HT1080 (cell line): ENCODE results near the gene CST5. TPM values are rescaled to one million over a fixed set of nuclear protein-coding genes. Genes with fewer than 3 reads are reported as not detected.
"Not testable (repeated sequence)": the region's sequence is repeated elsewhere in the genome, so short reads cannot be mapped to it uniquely, and the experiment has no call there.

Experiments used
- DNase-seq: peaks from one replicate; pipeline ENCODE4 v3.0.0-alpha.2; 2015; ENCODE audit warnings: low read depth
- total RNA-seq: library from RNA; depleted of rRNA; stranded (reverse); fragments of >200 nt; shearing (Covaris generic); gene quantifications from 2 replicates; pipeline ENCODE4 v1.2.3, GENCODE V29; 2014

CST5 gene
- total RNA-seq, 1 experiment from 2014 or later = not detected

DNA sequence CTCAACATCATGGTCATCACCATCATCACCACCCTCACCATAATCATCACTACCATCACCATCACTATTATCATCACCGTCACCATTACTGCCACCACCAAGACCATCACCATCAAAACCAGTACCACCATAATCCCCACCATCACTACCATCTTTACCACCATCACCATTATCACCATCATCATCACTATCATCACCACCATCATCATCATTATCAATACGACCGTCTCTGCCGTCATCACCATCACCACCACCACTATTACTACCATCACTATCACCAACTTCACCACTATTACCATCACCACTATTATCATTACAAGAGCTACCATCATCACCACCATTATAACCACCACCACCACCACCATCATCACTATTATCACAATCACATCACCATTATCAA is 11.3 kb upstream of the CST5 start:
- not testable (repeated sequence) for DNase-seq

DNA sequence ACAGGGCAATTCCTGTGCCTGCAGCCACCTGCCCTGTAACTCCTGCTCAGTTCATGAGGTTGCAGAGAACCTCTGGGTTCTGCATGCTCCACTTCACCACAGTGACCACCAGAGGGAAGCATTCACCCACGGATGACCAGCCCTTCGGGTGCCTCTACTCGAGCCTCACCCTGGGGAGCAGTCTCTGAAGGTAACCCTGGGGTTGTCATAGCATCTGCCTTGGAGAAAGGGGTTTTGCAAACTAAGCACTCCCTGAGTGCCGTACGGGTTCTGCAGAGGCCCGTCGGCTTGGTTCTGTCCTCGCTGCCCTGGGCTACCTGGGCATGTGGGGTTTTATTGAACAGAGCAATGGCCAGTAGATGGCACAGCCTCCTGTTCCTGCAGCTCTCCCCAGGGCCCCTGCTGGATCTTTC is 10.2 kb upstream of the CST5 start:
- DNase-seq = peak; percentile 23

DNA sequence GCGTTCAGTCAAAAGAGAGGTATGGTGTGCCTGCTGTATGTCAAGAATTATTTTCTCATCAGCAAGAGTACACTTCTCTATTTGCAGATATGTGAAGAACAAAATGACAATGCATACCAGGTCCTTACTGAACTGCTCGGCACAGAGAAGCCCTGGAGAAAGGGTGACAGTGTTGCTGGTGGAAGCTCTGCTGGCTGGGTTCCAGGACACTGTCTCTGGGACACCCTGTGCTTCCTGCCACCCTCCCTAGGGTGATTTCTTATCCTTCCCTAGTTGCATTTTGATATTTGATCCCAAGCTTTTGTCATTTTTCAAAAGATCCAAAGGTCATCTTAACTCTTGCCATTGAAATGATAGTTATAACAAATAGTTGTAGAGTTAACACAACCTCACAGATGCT is 8.3 kb upstream of the CST5 start:
- DNase-seq = no peak

DNA sequence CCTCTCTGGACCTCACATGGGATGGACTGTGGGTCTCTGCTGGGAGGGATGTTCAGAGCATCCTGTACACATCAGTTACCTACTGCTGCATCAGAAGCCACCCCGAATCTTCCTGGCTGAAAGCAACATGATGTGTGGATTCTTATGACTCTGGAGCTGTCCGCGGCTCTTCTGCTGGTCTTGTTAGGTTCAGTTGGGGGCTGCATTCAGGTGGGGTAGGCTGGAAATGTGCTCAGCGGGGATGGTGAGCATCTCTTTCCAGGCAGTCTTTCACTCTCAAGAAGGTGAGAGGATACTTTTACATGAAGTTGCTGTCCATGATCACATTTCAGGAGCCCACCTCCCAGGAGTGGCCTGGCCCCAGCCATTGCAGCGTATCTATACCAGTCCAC is 5.2 kb upstream of the CST5 start:
- DNase-seq = no peak

GRCh38 chr20:23884136-23884770 is 4.7 kb upstream of the CST5 start:
- no peak for DNase-seq

DNA sequence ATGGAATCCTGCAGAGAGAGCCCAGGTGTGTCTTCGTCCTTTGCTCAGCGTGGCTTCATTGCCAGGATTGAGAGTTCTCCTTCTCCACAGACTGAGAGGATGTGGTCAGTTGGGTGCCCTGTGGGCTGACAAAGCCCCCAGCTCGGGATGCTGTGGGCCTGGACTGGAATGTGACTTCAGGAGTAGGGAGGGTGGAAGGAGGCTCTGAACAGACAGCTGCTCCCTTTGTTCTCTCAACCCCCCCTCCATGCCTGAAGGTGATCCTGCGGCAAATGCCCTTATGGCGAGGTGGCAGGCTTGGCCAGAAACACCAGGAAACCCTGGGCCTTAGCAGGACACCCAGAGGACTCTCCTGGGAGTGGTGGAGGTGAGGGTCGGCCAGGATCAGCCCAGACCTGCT is 1.8 kb upstream of the CST5 start:
- DNase-seq = peak; percentile 33

- no peak for DNase-seq
These were observed 869 bp upstream of the CST5 start for GRCh38 chr20:23880417-23880816.

- DNase-seq = peak; percentile 37
These were observed 345 bp upstream of the CST5 start for GRCh38 chr20:23879811-23880374.

DNA sequence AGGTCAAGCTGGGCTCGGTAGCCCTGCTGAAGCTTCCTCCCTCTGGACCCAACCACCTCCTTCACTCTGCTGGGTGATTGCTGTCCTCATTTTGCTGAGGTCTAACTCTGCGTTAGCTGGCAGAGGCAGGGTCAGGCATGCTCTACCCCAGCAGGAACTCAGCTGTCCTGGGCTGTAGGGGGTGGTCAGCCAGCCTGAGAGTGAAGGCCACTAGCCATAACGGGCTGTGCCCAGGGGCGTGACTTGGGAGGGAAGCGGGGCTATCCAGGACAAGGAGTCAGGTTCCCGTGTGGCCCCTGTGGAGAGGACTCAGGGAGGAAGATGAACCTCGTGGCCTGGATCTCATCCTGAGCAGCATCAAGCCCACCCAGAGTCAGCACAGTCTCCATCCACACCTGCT is 761 bp downstream of the CST5 start:
- DNase-seq = no peak

DNA sequence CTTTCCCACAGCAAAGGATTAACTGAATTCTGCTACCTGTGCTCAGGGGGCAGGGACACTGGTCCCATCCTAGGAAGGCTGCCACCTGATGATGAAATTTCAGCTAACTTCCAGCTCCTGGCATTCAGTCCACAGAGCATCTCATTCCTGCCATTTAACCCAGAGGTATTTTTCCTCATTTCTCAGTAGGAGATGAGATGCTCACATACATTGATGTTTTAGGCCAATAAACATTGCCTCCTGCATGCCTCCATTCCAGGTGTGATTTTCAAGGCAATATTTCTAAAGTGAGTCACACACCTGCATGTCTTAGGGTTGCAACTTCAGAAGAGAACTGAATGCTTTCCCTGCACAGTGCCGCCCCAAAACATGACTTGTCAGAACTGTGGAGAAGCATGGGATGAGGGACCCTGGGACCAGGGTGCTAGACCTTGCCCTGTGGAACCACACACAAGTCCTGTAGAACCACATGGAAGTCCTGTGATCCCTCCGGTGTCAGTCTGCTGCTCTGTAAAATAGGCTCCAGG is 1.5 kb downstream of the CST5 start:
- not testable (repeated sequence) for DNase-seq

DNA sequence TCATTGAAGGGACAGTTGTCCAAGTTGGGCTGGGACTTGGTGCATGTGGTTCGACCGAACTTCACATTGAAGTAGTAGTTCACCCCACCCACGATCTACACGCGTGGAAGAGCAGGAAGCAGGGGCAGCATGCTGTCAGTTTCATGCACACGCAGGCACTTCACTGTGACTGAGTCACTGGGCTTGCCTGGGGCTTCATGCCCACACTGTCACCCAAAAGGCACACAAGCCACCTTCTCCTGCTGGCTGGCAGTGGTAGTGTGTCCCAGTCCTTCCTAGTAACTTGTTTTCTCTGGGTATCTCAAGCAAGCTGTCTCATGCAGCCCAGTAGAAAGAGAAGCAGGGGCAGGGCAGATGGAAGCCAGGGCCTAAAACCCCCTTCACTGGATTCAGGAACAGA is 2.0 kb downstream of the CST5 start:
- no peak for DNase-seq

DNA sequence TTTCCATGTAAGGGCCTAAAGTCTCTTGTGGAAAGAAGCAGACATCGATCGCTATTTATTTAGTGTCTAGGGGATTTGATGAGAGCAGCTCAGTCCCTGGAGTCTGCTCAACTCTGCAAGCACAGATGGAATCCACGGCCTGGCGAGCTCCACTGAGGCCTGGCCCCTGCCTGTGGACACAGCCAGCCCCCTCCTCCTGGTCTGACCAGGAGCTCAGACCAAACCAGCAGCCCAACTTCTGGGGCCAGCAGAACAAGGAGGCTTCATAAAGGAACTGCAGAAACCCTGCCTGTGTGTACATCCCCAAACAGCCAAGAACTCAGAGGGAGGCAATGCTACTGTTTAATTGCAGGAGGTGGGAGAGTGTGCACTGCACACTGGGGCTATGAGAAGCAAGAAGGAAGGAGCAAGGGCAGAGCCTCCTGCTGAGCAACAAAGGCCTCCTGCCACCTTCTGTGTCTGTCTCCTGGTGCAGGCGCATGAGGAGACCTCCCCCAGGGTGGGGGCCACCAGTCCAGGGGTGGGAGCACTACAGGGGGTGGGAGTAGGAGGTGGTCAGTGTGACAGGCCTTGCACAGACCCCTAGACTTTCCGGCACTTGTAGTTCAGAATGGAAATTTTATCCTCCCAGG is 3.8 kb downstream of the CST5 start:
- no peak for DNase-seq

GRCh38 chr20:23874747-23875146 is 4.8 kb downstream of the CST5 start:
- DNase-seq = no peak

DNA sequence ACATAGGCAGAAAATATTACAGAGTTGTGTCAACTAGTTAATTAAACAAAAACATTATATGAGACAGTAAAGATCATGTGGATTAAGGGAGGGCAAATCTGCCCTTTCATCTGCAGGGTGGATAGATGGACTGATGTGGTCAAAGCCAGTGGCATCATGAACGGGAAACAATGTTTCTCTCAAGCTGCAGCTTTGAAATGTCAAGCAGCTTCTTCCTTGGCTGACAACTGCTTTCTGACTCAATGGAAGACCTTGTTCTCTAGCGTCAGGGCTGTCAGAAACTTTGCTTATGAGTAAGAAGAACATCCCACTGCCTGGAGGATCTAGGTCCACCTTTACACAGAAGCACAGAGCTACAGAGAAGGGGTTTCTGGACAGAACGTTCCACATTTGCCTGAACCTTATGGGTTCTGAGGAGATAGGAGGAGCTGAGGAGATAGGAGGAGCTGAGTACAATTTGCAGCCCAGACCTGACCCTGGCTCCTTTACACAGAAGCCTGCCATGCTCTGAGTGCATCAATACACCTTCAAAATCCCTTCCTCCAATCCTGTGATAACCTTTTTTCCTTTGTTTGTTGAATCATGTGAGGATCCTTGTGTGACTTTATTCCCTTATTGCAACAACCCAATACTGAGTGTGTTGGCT is 6.1 kb downstream of the CST5 start:
- no peak for DNase-seq

DNA sequence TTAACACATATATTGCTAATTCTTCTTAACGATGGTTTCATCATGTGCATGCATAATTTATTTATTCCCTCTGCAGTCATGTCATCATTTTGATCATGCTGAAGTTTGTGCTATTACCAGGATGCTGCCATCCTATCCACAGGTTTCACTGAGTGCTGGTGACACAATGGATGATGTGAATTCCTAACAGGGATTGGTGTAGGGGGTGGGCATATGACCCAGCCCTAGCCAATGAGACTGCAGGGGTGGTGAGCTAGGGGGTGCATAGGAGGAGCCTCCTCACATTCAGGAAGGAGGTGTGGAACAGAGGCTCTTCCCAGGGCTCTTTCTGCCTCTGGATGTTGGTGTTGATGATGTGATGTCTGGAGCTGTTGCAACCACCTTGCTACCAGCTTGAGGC is 7.5 kb downstream of the CST5 start:
- DNase-seq = no peak

DNA sequence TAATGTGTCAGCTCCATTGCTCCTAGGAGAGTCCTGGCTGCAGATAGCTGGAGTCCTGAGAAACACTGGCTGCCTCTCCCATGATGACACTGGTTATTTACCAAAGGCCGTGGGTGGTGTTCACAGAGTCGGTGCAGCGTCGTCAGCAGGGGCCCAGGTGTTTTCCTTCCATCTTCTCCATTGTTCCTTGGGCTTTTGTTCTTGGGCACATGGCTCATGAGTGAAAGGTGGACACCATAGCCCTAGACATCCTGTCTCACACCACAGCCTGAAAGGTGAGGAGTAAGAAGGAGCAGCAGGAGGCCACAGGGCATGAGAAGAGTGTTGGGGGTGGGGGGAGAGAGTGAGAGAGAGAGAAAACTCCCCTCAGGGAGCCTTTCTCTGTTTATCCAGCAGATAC is 9.1 kb downstream of the CST5 start:
- no peak for DNase-seq

DNA sequence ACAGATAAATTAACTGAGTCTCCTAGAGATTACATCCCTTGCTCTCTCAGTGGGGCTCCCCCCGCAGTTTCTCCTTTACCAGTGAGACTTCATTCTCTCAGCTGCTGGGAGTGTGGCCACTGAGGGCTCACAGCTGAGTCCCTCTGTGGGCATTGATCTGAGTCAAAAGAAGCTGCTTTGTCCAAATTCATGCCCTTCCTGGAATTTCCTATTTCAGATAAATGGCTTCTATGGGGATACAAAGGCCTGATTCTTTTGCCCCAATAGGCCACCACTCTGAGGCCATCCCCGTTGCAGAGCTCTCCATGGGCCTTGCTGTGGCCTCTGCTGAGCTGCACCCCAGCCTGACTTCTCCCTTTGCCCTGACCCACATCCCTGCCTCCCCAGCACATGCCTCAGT is 10.0 kb downstream of the CST5 start:
- no peak for DNase-seq

GRCh38 chr20:23868321-23868720 is 11.2 kb downstream of the CST5 start:
- no peak for DNase-seq

DNA sequence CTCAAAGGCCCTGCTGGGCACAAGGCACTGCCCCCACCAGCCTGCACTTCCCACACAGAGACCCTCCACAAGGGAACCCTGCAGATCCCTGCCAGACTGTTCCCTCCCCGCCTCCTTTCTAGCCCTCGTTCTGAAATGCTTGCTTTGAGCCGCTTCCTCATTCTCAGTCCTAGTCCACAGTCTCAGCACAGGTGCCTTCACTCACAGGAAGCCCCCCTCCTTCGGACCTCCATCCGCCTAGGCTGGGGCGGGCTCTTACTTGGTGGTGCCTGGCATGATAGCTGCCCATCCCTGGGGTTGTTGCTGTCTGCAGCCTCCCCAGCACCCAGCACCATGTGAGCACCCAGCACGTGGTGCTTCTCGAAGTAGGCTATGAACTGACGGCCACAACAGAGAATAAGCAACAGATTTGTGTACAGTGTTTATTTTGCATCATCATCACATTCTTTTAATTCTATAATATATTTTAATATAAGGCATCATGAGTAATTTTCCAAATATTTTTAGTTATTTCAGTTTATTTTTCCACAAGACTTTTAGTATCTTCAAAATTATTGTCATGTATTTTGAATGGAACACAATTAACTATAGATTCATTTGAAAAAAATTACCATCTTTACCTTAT is 12.3 kb downstream of the CST5 start:
- DNase-seq = no peak

- not testable (repeated sequence) for DNase-seq
These were observed 18.8 kb downstream of the CST5 start for GRCh38 chr20:23860771-23861170.

DNA sequence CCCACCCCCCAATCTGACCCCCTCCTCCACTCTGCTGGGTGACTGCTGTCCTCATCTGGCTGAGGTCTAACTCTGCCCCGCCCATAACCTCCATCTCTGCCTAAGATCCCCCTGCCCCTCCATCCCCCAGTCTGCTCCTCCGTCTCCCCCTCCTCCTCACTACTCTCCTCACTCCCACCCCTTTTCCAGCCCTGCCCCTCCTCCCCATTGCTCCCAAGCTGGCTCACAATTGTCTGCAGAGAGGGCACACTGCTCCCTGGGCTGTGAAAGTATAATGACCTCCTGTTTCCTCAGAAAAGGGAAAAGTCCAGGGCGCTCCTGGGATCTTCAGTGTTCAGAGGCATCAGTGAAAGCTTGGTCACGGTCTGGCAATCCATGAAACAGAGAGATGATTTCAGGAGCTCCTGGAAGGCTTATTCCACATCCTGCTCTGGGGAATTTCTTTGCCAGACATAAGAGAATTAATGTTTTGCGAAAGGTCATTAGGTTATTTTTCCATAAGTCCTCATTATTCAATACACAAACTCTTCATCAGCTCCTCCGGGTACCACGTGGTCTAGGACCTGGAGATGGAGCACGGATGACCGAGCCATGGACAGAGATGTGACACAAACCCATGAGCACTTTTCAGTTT is 21.5 kb downstream of the CST5 start:
- no peak for DNase-seq
